COR-L47 (cell line): ENCODE measurements around the gene NSD1.

ENCODE experiments used
- DNase-seq: peaks from one replicate; lab custom pipeline; 2025; lab: John Stamatoyannopoulos, UW

NSD1 gene

GRCh38 chr5:177133096-177133852 is at the start of gene NSD1:
NSD1 (plus strand) TSS chr5:177133773; CDS start chr5:177135104, 1,331 bp downstream.
- peak; percentile 58 for DNase-seq

GRCh38 chr5:177084175-177084574 is 49.4 kb upstream of the NSD1 start:
- DNase-seq: no peak

- no peak for DNase-seq
Measured at GRCh38 chr5:177085985-177086653, 47.5 kb upstream of the NSD1 start.

- DNase-seq: peak; percentile 53
Measured at GRCh38 chr5:177086654-177087397, 46.7 kb upstream of the NSD1 start, which contains the start of gene FGFR4. FGFR4 (plus strand) TSS chr5:177086915; CDS start chr5:177089603, 2,688 bp downstream.

GRCh38 chr5:177087398-177088005 is 46.1 kb upstream of the NSD1 start:
- DNase-seq: no peak

- no peak for DNase-seq
Measured at GRCh38 chr5:177089127-177089526, 44.4 kb upstream of the NSD1 start.

- DNase-seq: no peak
Measured at GRCh38 chr5:177089825-177090641, 43.5 kb upstream of the NSD1 start.

GRCh38 chr5:177090813-177091212 is 42.8 kb upstream of the NSD1 start:
- no peak for DNase-seq

- no peak for DNase-seq
Measured at GRCh38 chr5:177091232-177091631, 42.3 kb upstream of the NSD1 start.

- no peak for DNase-seq
Measured at GRCh38 chr5:177092178-177093081, 41.1 kb upstream of the NSD1 start.

- DNase-seq: no peak
Measured at GRCh38 chr5:177093082-177093712, 40.4 kb upstream of the NSD1 start.

GRCh38 chr5:177093803-177094202 is 39.8 kb upstream of the NSD1 start:
- DNase-seq: no peak

- no peak for DNase-seq
Measured at GRCh38 chr5:177094224-177095087, 39.1 kb upstream of the NSD1 start.

- DNase-seq: no peak
Measured at GRCh38 chr5:177095088-177095669, 38.4 kb upstream of the NSD1 start.

- no peak for DNase-seq
Measured at GRCh38 chr5:177096162-177097015, 37.2 kb upstream of the NSD1 start.

GRCh38 chr5:177097016-177097985 is 36.3 kb upstream of the NSD1 start:
- DNase-seq: no peak
